ENCODE results near the gene LTBP4. TPM values are rescaled to one million over a fixed set of nuclear protein-coding genes. Genes with fewer than 3 reads are reported as not detected.

Gene LTBP4
- total RNA-seq, 3 donors from 2014 or later, result 141 to 244 (median 160) TPM

- no peak for TF ChIP-seq CTCF (IDR thresholded peaks at IDR 0.05)
- Histone ChIP-seq H3K9me3 (no peaks in the 10 kb centered on the region), H3K36me3 (ENCODE audit: low read depth) (no peaks in the 10 kb centered on the region), H3K4me3 (no peak overlapping the region), H3K4me1 (ENCODE audit: low read depth) (peaks cover 68% of the 10 kb centered on the region)
- DNase-seq (no peak), ATAC-seq (no peak)
- intact Hi-C loops (cut with DNase I, micrococcal nuclease), result no loop called here
Observed at GRCh38 chr19:40608957-40609356, 7.8 kb downstream of the LTBP4 start.

GRCh38 chr19:40609561-40610395 lies 8.6 kb downstream of the LTBP4 start:
- TF ChIP-seq CTCF (IDR thresholded peaks at IDR 0.05), result no peak
- peak; percentile 97 to 98 (median 97) for DNase-seq
- peak; percentile 64 for ATAC-seq
- intact Hi-C loops (cut with DNase I, micrococcal nuclease), result no loop called here
- Histone ChIP-seq H3K36me3 (ENCODE audit: low read depth) (no peaks in the 10 kb centered on the region), H3K4me1 (ENCODE audit: low read depth) (peaks cover 66% of the 10 kb centered on the region), H3K4me3 (peak overlapping the region; percentile 30), H3K9me3 (no peaks in the 10 kb centered on the region)

- ATAC-seq (peak; percentile 12), DNase-seq (peak; percentile 73 to 88 (median 82))
- intact Hi-C loops (cut with DNase I, micrococcal nuclease), result no loop called here
Observed at GRCh38 chr19:40610396-40611064, 9.4 kb downstream of the LTBP4 start.

GRCh38 chr19:40611096-40611495 lies 9.9 kb downstream of the LTBP4 start:
- ATAC-seq (peak; percentile 21), DNase-seq (peak; percentile 64 to 83 (median 81))
- TF ChIP-seq CTCF (IDR thresholded peaks at IDR 0.05), result no peak
- Histone ChIP-seq H3K9me3 (no peaks in the 10 kb centered on the region), H3K36me3 (ENCODE audit: low read depth) (no peaks in the 10 kb centered on the region), H3K4me1 (ENCODE audit: low read depth) (peaks cover 56% of the 10 kb centered on the region), H3K4me3 (no peak overlapping the region)
- intact Hi-C loops (cut with DNase I, micrococcal nuclease), result no loop called here

More at GRCh38 chr19:40610396-40611064, 9.4 kb downstream of the LTBP4 start:
- Histone ChIP-seq H3K9me3 (no peaks in the 10 kb centered on the region), H3K4me3 (no peak overlapping the region), H3K36me3 (ENCODE audit: low read depth) (no peaks in the 10 kb centered on the region), H3K4me1 (ENCODE audit: low read depth) (peaks cover 62% of the 10 kb centered on the region)
- TF ChIP-seq CTCF (IDR thresholded peaks at IDR 0.05), result no peak

GRCh38 chr19:40611900-40612698 lies 10.9 kb downstream of the LTBP4 start:
- H3K36me3 ChIP-seq (ENCODE audit: low read depth), result no peaks in the 10 kb centered on the region
- no peak for TF ChIP-seq CTCF (IDR thresholded peaks at IDR 0.05)
- no peaks in the 10 kb centered on the region for H3K9me3 ChIP-seq
- H3K4me1 ChIP-seq (ENCODE audit: low read depth), result peaks cover 46% of the 10 kb centered on the region
- intact Hi-C loops (cut with DNase I, micrococcal nuclease), result no loop called here
- no peak overlapping the region for H3K4me3 ChIP-seq
- DNase-seq, result peak; percentile 20 to 66 (median 55)
- no peak for ATAC-seq
